Measurements from ENCODE around the gene CATSPERZ. TPM values are rescaled to one million over a fixed set of nuclear protein-coding genes. Genes with fewer than 3 reads are reported as not detected.

The CATSPERZ gene
- total RNA-seq, 2 donors from 2014 or later = 0.53 to 1.1 TPM

Other genes starting within 250 kb of the CATSPERZ start
- gene MACROD1, start 134.2 kb upstream of the CATSPERZ start, total RNA-seq = 10 to 100 TPM; 17.4 to 18.4 TPM
- 100 to 1,000 TPM; 246 to 256 TPM for gene STIP1, start 114.2 kb upstream of the CATSPERZ start, total RNA-seq
- 100 to 1,000 TPM; 158 to 164 TPM for gene FERMT3, start 93.6 kb upstream of the CATSPERZ start, total RNA-seq
- 10 to 100 TPM; 19.7 to 25.5 TPM for gene TRPT1, start 74.2 kb upstream of the CATSPERZ start, total RNA-seq
- 10 to 100 TPM; 78.6 to 92.9 TPM for gene NUDT22, start 74.1 kb upstream of the CATSPERZ start, total RNA-seq
- gene DNAJC4, start 69.8 kb upstream of the CATSPERZ start, total RNA-seq = 10 to 100 TPM; 42.2 to 54.1 TPM
- gene VEGFB, start 65.8 kb upstream of the CATSPERZ start, total RNA-seq = 10 to 100 TPM; 65.4 to 67.3 TPM
- 10 to 100 TPM; 34.2 to 41.5 TPM for gene FKBP2, start 59.3 kb upstream of the CATSPERZ start, total RNA-seq
- 100 to 1,000 TPM; 121 to 149 TPM for gene PPP1R14B, start 53.4 kb upstream of the CATSPERZ start, total RNA-seq
- 10 to 100 TPM in 1 of 2 donors, 1 to 10 TPM in 1; 9.1 to 10.5 TPM for gene PLCB3, start 48.8 kb upstream of the CATSPERZ start, total RNA-seq
- gene BAD, start 15.7 kb upstream of the CATSPERZ start, total RNA-seq = 10 to 100 TPM; 35.2 to 35.7 TPM
- gene GPR137, start 14.5 kb upstream of the CATSPERZ start, total RNA-seq = 10 to 100 TPM; 57.1 to 67.4 TPM
- gene KCNK4, start 9.1 kb upstream of the CATSPERZ start, total RNA-seq = under 1 TPM in 1 of 2 donors, not detected in 1; 0.35 TPM
- 10 to 100 TPM; 40.5 to 42.4 TPM for gene ESRRA, start 5.2 kb downstream of the CATSPERZ start, total RNA-seq
- 100 to 1,000 TPM; 145 to 154 TPM for gene TRMT112, start 17.2 kb downstream of the CATSPERZ start, total RNA-seq
- 100 to 1,000 TPM; 134 to 138 TPM for gene PRDX5, start 17.8 kb downstream of the CATSPERZ start, total RNA-seq
- gene CCDC88B, start 39.8 kb downstream of the CATSPERZ start, total RNA-seq = 100 to 1,000 TPM; 119 to 126 TPM
- 10 to 100 TPM; 16.6 to 18.4 TPM for gene RPS6KA4, start 58.8 kb downstream of the CATSPERZ start, total RNA-seq

Measured in activated T-cell treated with anti-CD3 and anti-CD28 coated beads, Interleukin-2, amount 50 U/mL, for 72 hours (primary cell).